GM12891 (cell line): ENCODE measurements around the gene TMTC1.
"Not testable (repeated sequence)": the region's sequence is repeated elsewhere in the genome, so short reads cannot be mapped to it uniquely, and the experiment has no call there.

Experiments used
- DNase-seq: peaks from one replicate; pipeline ENCODE4 v3.0.0; 2011; ENCODE audit warnings: low spot score; ENCODE audit not compliant: insufficient read length
- FAIRE-seq: peaks from 2 replicates; lab custom pipeline; 2011; peaks lifted over from hg19 to GRCh38; lab: Jason Lieb, UNC
- PAX5 ChIP-seq: IDR thresholded peaks from 2 replicates; pipeline ENCODE4 v1.6.1; 2011; ENCODE audit warnings: low read length, moderate library complexity, mild to moderate bottlenecking; ENCODE audit not compliant: insufficient read depth, severe bottlenecking
- POLR2A ChIP-seq: IDR thresholded peaks from 2 replicates; pipeline ENCODE4 v1.6.1; 2011; ENCODE audit warnings: low read depth, low read length, control low read depth
- POLR2AphosphoS5 ChIP-seq: IDR thresholded peaks from 2 replicates; pipeline ENCODE4 v1.6.1; 2011; ENCODE audit warnings: low read depth, low read length, control low read depth
- POU2F2 ChIP-seq: IDR thresholded peaks from 2 replicates; pipeline ENCODE4 v1.6.1; 2011; ENCODE audit warnings: low read depth, mild to moderate bottlenecking, control low read depth, low read length, moderate library complexity
- SPI1 ChIP-seq: IDR thresholded peaks from 2 replicates; pipeline ENCODE4 v1.6.1; 2011; ENCODE audit warnings: low read depth, low read length, control low read depth
- TAF1 ChIP-seq: IDR thresholded peaks from 2 replicates; pipeline ENCODE4 v1.6.1; 2011; ENCODE audit warnings: low read depth, low read length, control low read depth

The TMTC1 gene

GRCh38 chr12:29572938-29573337 lies 210.8 kb downstream of the TMTC1 start:
- TF ChIP-seq POLR2A (no peak), POLR2AphosphoS5 (no peak)
- DNase-seq (no peak), FAIRE-seq (no peak)

GRCh38 chr12:29572464-29572863 lies 211.3 kb downstream of the TMTC1 start:
- FAIRE-seq, result no peak
- DNase-seq, result no peak
- TF ChIP-seq POU2F2 (no peak), POLR2AphosphoS5 (no peak), PAX5 (no peak), POLR2A (no peak), SPI1 (no peak), TAF1 (no peak)

- DNase-seq (no peak), FAIRE-seq (no peak)
- TF ChIP-seq TAF1 (no peak), SPI1 (no peak), POLR2A (no peak), POLR2AphosphoS5 (no peak), PAX5 (no peak)
Observed at GRCh38 chr12:29569132-29569757, 214.5 kb downstream of the TMTC1 start.

- TF ChIP-seq TAF1, result no peak
- TF ChIP-seq PAX5, result no peak
- no peak for TF ChIP-seq POU2F2
- no peak for TF ChIP-seq POLR2AphosphoS5
- TF ChIP-seq POLR2A, result no peak
- TF ChIP-seq SPI1, result no peak
- FAIRE-seq, result no peak
- no peak for DNase-seq
Observed at GRCh38 chr12:29566441-29566840, 217.3 kb downstream of the TMTC1 start.

GRCh38 chr12:29565727-29566126 lies 218.0 kb downstream of the TMTC1 start:
- FAIRE-seq (no peak), DNase-seq (no peak)
- TF ChIP-seq POLR2AphosphoS5 (no peak), POU2F2 (no peak), POLR2A (no peak), SPI1 (no peak), PAX5 (no peak), TAF1 (no peak)

- TF ChIP-seq PAX5 (no peak), POLR2A (no peak), POU2F2 (no peak), TAF1 (no peak), SPI1 (no peak)
- DNase-seq (no peak), FAIRE-seq (no peak)
Observed at GRCh38 chr12:29564925-29565324, 218.8 kb downstream of the TMTC1 start.

GRCh38 chr12:29563636-29564035 lies 220.1 kb downstream of the TMTC1 start:
- TF ChIP-seq POU2F2 (no peak), PAX5 (no peak), POLR2AphosphoS5 (no peak), TAF1 (no peak), POLR2A (no peak), SPI1 (no peak)
- DNase-seq (no peak), FAIRE-seq (no peak)

GRCh38 chr12:29563071-29563470 lies 220.7 kb downstream of the TMTC1 start:
- DNase-seq (no peak), FAIRE-seq (no peak)
- TF ChIP-seq PAX5, result no peak
- TF ChIP-seq SPI1, result no peak
- no peak for TF ChIP-seq POLR2A
- TF ChIP-seq POLR2AphosphoS5, result no peak
- TF ChIP-seq TAF1, result no peak
- no peak for TF ChIP-seq POU2F2

GRCh38 chr12:29562110-29562804 lies 221.5 kb downstream of the TMTC1 start:
- DNase-seq (no peak), FAIRE-seq (no peak)
- TF ChIP-seq PAX5 (no peak), POLR2AphosphoS5 (no peak)

- FAIRE-seq, result no peak
- no peak for DNase-seq
- TF ChIP-seq TAF1 (no peak), SPI1 (no peak), POLR2AphosphoS5 (no peak), POU2F2 (no peak), POLR2A (no peak), PAX5 (no peak)
Observed at GRCh38 chr12:29561664-29562071, 222.1 kb downstream of the TMTC1 start.

- TF ChIP-seq POLR2AphosphoS5 (no peak), SPI1 (no peak), PAX5 (no peak), TAF1 (no peak), POU2F2 (no peak), POLR2A (no peak)
- FAIRE-seq (no peak), DNase-seq (no peak)
Observed at GRCh38 chr12:29559198-29559597, 224.5 kb downstream of the TMTC1 start.

GRCh38 chr12:29556363-29556762 lies 227.4 kb downstream of the TMTC1 start:
- TF ChIP-seq POU2F2, result no peak
- no peak for DNase-seq
- FAIRE-seq, result no peak

GRCh38 chr12:29555451-29555850 lies 228.3 kb downstream of the TMTC1 start:
- DNase-seq, FAIRE-seq: not testable (repeated sequence)
